ENCODE results near the gene WBP2.

DNA sequence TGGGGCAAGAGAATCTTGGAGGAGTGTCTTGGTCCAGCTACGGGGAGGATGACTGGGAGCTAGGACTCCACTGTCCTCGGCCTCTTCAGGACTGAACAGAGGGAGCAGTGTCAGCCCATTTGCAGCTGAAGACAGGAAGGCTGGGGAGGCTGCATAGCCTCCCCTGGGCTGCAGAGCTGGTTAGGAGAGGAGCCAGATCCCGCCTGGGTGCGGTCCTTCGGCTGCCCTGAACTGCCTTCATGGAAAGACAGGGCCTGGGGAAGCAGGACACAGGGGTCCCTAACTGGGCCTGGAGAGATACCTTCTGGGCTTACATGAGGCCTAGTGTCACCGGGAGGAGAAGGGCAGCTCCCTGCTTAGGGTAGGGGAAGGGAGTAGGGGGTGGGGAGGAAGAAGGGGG is 37.6 kb downstream of the WBP2 start:
- no peak for TF ChIP-seq POLR2AphosphoS5 (IDR thresholded peaks at IDR 0.05; ENCODE audit: low read depth, low read length)
- TF ChIP-seq TAF1 (IDR thresholded peaks at IDR 0.05; ENCODE audit: borderline replicate concordance, insufficient read depth, low read length) = no peak
- TF ChIP-seq REST (IDR thresholded peaks at IDR 0.05; ENCODE audit: insufficient read depth in 1 of 2, low read depth in 2 of 2, low read length in 2 of 2) = no peak
- no peak for TF ChIP-seq SIN3A (IDR thresholded peaks at IDR 0.05; ENCODE audit: borderline replicate concordance, insufficient read depth, low read length)
- no peak for TF ChIP-seq FOXP2 (optimal IDR thresholded peaks at IDR 0.05; ENCODE audit: borderline replicate concordance, extremely low read depth, extremely low read length, insufficient read depth)
